HL-60 (cell line): ENCODE results near the gene POMT1.

Experiments used
- DNase-seq, 2 experiments: peaks; one replicate each; pipeline ENCODE4 v3.0.0-alpha.2; 2010 to 2020; ENCODE audit warnings: low read depth in 1 of 2, low spot score in 1 of 2
- H3K27ac ChIP-seq: fragments of 250-450 bp; sonication (Bioruptor Pico); replicated peaks from 2 replicates; pipeline ENCODE4 v1.5.1; 2020; ENCODE audit warnings: mild to moderate bottlenecking, moderate library complexity
- H3K27me3 ChIP-seq: fragments of 250-450 bp; sonication (Bioruptor Pico); 2 replicates; pipeline ENCODE4 v1.5.1; 2021; ENCODE audit warnings: mild to moderate bottlenecking, moderate library complexity; ENCODE audit not compliant: insufficient read depth, poor library complexity, severe bottlenecking
- H3K4me3 ChIP-seq: replicated peaks from 2 replicates; pipeline ENCODE4 v1.5.1; 2011; ENCODE audit warnings: mild to moderate bottlenecking, control low read depth, low read length; ENCODE audit not compliant: insufficient read depth
- GABPA ChIP-seq: IDR thresholded peaks from 2 replicates; pipeline ENCODE4 v1.6.1; 2012; ENCODE audit warnings: low read depth
- POLR2AphosphoS5 ChIP-seq: IDR thresholded peaks from 2 replicates; pipeline ENCODE4 v1.6.1; 2012; ENCODE audit warnings: low read depth
- SPI1 ChIP-seq: IDR thresholded peaks from 2 replicates; pipeline ENCODE4 v1.6.1; 2012; ENCODE audit warnings: low read depth, mild to moderate bottlenecking, borderline replicate concordance
- TF ChIP-seq, protein P1 (sequence below): IDR thresholded peaks from one replicate; pipeline ENCODE4 v1.5.1; 2011; ENCODE audit warnings: low read length, control low read depth, inconsistent platforms; ENCODE audit not compliant: insufficient read depth
- TF ChIP-seq, protein P2 (sequence below): IDR thresholded peaks from 2 replicates; pipeline ENCODE4 v1.6.1; 2012; ENCODE audit warnings: low read depth; ENCODE audit not compliant: insufficient replicate concordance

POMT1 gene

DNA sequence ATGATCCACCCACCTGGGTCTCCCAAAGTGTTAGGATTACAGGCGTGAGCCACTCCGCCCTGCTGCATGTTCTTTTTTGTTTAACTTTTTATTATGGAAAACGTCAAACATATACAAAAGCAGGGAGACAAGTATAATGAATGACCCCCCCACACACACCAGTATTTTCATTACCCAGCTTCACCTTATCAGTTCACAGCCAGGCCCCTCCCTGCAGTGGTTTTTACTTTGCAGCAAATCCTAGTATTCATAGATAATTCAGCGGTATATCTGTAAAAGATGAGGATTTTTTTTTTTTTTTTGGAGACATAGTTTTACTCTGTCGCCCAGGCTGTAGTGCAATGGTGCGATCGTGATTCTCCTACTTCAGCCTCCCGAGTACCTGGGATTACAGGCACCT, 2.3 kb downstream of the POMT1 start:
- no peak overlapping the region for H3K4me3 ChIP-seq
- no peaks in the 10 kb centered on the region for H3K27me3 ChIP-seq
- no peak for DNase-seq
- TF ChIP-seq POLR2AphosphoS5: no peak
- no peak for TF ChIP-seq GABPA
- TF ChIP-seq, protein P1, sequence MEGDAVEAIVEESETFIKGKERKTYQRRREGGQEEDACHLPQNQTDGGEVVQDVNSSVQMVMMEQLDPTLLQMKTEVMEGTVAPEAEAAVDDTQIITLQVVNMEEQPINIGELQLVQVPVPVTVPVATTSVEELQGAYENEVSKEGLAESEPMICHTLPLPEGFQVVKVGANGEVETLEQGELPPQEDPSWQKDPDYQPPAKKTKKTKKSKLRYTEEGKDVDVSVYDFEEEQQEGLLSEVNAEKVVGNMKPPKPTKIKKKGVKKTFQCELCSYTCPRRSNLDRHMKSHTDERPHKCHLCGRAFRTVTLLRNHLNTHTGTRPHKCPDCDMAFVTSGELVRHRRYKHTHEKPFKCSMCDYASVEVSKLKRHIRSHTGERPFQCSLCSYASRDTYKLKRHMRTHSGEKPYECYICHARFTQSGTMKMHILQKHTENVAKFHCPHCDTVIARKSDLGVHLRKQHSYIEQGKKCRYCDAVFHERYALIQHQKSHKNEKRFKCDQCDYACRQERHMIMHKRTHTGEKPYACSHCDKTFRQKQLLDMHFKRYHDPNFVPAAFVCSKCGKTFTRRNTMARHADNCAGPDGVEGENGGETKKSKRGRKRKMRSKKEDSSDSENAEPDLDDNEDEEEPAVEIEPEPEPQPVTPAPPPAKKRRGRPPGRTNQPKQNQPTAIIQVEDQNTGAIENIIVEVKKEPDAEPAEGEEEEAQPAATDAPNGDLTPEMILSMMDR: no peak
- TF ChIP-seq, protein P2, sequence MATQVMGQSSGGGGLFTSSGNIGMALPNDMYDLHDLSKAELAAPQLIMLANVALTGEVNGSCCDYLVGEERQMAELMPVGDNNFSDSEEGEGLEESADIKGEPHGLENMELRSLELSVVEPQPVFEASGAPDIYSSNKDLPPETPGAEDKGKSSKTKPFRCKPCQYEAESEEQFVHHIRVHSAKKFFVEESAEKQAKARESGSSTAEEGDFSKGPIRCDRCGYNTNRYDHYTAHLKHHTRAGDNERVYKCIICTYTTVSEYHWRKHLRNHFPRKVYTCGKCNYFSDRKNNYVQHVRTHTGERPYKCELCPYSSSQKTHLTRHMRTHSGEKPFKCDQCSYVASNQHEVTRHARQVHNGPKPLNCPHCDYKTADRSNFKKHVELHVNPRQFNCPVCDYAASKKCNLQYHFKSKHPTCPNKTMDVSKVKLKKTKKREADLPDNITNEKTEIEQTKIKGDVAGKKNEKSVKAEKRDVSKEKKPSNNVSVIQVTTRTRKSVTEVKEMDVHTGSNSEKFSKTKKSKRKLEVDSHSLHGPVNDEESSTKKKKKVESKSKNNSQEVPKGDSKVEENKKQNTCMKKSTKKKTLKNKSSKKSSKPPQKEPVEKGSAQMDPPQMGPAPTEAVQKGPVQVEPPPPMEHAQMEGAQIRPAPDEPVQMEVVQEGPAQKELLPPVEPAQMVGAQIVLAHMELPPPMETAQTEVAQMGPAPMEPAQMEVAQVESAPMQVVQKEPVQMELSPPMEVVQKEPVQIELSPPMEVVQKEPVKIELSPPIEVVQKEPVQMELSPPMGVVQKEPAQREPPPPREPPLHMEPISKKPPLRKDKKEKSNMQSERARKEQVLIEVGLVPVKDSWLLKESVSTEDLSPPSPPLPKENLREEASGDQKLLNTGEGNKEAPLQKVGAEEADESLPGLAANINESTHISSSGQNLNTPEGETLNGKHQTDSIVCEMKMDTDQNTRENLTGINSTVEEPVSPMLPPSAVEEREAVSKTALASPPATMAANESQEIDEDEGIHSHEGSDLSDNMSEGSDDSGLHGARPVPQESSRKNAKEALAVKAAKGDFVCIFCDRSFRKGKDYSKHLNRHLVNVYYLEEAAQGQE: no peak
- no peak for TF ChIP-seq SPI1
- H3K27ac ChIP-seq: no peak overlapping the region

DNA sequence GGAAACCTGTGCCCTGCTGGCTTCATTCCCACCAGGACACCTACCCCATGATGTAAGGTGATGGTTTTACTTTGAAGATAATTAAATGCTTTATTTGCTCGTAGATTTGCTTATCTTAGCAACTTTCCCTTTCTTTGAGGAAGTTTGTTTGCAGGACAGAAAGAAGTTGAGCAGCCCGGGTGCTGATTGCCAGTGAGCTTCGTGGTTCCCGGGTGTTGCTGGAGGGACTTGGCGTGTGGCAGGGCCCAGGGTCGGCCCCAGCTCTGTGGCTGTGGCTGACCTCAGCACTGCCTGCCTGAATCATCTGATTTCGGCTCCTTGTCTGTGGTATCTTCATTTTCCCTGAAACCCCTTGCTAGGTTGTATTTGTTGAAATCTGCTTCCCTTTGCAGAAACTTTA, 8.7 kb downstream of the POMT1 start:
- TF ChIP-seq, protein P1: no peak
- TF ChIP-seq, protein P2: no peak
- no peak for TF ChIP-seq POLR2AphosphoS5
- TF ChIP-seq SPI1: no peak
- TF ChIP-seq GABPA: no peak
- H3K27me3 ChIP-seq: no peaks in the 10 kb centered on the region
- no peak for DNase-seq
- H3K27ac ChIP-seq: no peak overlapping the region
- H3K4me3 ChIP-seq: no peak overlapping the region

DNA sequence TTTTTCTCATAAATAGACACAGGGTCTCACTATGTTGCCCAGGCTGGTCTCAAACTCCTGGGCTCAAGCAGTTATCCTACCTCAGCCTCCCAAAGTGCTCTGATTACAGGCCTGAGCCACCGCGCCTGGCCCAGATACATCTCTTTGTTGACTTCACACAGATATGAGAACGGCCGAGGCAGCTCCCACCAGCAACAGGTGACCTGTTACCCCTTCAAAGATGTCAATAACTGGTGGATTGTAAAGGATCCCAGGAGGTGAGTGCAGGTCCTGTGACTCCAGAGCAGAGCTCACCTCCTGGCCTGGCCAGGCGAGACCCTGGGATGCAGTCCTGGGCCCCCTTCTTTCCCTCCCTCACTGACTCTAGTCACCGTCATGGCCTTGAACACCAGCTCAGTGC, 9.2 kb downstream of the POMT1 start:
- DNase-seq: no peak
- TF ChIP-seq GABPA (no peak), SPI1 (no peak), POLR2AphosphoS5 (no peak)
- TF ChIP-seq, protein P2: no peak
- TF ChIP-seq, protein P1: no peak
- Histone ChIP-seq H3K27me3 (no peaks in the 10 kb centered on the region), H3K27ac (no peak overlapping the region), H3K4me3 (no peak overlapping the region)
